GM18907 (cell line): ENCODE data around the gene ABCA7.

Experiments used
- ATAC-seq: cut with Tn5 transposase; IDR thresholded peaks from one replicate; pipeline ENCODE4 v1.9.1; 2021; ENCODE audit warnings: mild to moderate bottlenecking, moderate library complexity; ENCODE audit not compliant: unreplicated experiment

The ABCA7 gene

DNA sequence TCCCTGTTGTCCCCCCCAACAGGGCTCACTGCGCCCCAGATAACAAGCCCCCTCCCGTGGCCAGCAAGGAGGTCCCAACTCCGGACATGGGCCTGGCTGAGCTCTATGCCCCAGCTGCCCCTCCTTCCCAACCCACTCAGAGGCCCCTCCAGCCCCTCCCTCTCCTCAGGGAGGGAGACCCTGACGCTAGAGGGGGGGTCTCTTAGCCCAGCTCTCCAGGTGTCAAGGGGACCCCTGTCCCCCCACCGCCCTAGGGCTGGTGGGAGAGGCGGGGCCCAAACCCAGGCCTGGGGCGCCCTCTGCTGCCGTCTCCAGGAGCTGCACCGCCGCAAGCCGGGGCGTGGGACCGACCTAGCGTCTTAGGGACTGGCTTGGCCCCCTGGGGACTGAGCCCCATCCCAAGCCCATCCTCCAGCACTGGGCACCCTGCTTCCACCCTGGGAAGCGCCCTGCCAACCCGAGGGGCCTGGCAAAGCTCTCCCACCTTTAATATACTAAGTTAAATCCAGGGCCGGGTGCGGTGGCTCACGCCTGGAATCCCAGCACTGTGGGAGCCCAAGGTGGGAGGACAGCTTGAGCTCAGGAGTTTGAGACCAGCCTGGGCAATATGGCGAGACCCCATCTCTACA is 38.3 kb upstream of the ABCA7 start:
- ATAC-seq, result no peak

GRCh38 chr19:1002600-1002999 is 37.3 kb upstream of the ABCA7 start:
- ATAC-seq, result no peak

DNA sequence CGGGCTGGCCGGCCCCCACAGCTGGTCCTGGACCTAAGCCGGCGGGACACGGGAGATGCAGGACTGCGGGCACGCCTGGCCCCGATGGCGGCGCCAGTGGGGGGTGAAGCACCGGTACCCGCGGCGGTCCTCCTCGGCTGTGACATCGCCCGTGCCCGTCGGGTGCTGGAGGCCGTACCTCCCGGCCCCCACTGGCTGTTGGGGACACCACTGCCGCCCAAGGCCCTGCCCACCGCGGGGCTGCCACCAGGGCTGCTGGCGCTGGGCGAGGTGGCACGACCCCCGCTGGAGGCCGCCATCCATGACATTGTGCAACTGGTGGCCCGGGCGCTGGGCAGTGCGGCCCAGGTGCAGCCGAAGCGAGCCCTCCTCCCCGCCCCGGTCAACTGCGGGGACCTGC is 36.6 kb upstream of the ABCA7 start:
- ATAC-seq, result no peak

DNA sequence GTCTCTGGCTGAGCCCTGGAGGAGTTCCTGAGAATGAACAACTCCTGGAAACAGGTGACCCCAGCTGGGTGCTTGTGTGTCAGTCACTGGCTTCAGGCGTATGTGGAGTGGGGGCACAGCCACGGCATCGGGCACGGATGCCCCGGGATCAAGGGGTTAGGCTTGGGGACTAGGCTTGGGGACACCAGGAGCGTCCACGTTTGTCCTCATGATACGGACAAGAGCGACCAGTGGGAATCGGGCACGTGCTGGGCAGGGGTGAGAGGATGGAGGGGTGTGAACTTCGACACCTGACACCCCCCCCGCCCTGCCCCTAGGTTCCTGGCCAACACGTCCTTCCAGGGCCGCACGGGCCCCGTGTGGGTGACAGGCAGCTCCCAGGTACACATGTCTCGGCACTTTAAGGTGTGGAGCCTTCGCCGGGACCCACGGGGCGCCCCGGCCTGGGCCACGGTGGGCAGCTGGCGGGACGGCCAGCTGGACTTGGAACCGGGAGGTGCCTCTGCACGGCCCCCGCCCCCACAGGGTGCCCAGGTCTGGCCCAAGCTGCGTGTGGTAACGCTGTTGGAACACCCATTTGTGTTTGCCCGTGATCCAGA is 35.6 kb upstream of the ABCA7 start:
- no peak for ATAC-seq

DNA sequence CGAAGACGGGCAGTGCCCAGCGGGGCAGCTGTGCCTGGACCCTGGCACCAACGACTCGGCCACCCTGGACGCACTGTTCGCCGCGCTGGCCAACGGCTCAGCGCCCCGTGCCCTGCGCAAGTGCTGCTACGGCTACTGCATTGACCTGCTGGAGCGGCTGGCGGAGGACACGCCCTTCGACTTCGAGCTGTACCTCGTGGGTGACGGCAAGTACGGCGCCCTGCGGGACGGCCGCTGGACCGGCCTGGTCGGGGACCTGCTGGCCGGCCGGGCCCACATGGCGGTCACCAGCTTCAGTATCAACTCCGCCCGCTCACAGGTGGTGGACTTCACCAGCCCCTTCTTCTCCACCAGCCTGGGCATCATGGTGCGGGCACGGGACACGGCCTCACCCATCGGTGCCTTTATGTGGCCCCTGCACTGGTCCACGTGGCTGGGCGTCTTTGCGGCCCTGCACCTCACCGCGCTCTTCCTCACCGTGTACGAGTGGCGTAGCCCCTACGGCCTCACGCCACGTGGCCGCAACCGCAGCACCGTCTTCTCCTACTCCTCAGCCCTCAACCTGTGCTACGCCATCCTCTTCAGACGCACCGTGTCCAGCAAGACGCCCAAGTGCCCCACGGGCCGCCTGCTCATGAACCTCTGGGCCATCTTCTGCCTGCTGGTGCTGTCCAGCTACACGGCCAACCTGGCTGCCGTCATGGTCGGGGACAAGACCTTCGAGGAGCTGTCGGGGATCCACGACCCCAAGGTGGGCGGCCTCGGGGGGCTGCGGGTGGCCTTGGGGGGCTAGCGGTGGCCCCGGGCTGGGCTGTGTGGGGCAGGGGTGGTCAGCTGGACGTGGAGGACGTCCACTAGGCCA is 34.9 kb upstream of the ABCA7 start:
- ATAC-seq, result no peak

DNA sequence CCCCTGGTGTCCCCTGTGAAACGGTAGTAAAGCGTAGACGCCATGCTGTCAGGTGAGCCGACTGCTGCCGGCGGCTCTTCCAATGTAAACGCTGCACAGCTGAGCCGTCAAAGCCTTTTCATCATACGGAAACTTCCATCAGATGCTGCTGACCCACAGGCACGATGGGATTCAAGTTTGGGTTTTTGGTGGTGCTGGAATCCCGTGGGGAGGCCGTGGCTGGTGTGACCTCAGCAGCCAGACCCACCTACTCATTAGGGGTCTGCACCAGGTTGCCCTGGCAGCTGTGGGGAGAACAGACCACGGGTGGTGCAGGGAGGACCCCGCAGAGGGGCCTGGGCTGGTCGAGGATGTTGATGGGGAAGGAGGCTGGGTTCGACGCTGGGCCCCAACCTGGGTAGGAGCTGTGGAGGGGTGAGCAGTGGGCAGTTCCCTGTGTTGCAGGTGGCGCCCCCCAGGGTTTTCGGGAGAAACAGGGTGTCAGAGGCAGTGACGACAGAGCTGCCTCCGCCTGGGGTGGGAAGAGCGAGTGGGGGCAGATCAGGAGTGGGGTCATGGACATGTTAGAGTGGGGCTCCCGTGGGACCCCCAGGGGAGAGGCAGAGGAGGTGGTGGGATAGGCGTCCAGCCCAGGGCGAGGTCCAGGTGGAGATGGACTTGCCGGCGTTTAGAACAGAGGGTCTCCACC is 33.1 kb upstream of the ABCA7 start:
- ATAC-seq, result no peak

GRCh38 chr19:1007399-1008251 is 32.3 kb upstream of the ABCA7 start:
- ATAC-seq, result no peak

GRCh38 chr19:1008268-1009040 is 31.5 kb upstream of the ABCA7 start:
- no peak for ATAC-seq

DNA sequence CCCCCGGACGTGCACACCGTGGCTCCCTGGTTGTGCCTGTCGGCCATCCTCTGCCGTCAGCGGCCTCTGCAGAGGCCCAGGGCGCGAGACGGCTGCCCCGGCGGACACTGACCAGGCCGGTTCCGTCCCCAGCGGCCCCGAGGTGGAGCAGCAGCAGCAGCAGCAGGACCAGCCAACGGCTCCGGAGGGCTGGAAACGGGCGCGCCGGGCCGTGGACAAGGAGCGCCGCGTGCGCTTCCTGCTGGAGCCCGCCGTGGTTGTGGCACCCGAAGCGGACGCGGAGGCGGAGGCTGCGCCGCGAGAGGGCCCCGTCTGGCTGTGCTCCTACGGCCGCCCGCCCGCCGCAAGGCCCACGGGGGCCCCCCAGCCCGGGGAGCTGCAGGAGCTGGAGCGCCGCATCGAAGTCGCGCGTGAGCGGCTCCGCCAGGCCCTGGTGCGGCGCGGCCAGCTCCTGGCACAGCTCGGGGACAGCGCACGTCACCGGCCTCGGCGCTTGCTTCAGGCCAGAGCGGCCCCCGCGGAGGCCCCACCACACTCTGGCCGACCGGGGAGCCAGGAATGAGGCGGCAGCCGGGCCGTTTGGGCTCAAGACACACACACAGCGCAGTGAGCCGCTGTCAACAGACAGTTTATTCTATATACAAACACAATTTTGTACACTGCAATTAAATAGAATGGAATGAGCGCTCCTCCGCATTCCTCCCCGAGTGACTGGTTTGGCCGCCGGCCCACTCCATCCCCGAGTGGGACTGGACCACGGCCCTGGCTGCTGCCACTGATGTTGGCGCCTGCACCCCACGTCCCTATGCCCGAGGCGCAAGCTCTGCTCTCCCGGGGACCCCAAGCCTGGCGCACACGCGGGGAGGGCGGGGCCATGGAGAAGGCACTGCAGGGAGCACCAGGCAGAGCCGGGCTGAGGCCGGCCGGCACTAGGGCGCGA is 30.6 kb upstream of the ABCA7 start:
- no peak for ATAC-seq

DNA sequence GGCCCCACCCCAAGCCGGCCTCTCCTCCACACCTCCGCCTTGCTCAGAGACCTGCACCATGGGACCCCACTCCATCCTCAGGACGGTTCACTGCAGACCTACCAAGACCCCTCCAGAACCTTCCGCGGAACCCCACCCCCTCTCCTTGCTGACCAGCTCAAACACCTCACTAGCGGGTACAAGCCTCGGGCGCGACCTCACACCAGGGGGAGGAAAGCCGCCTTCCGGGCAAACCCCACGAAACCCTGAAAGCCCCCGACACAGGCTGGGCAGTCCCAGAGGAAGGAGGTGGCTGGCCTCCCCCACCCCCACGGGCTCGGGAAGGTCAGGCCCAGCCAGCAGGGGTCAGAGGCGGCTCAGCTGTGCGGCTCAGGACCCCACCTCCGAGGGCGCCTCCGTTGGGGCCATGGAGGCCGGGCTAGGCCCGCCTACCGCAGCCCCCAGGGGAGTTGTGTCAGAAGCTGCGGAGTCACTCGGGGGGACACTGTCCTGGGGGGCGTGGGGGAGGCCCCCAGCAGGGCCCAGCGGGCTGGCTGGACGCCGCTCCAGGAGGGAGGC is 29.8 kb upstream of the ABCA7 start:
- ATAC-seq, result no peak

DNA sequence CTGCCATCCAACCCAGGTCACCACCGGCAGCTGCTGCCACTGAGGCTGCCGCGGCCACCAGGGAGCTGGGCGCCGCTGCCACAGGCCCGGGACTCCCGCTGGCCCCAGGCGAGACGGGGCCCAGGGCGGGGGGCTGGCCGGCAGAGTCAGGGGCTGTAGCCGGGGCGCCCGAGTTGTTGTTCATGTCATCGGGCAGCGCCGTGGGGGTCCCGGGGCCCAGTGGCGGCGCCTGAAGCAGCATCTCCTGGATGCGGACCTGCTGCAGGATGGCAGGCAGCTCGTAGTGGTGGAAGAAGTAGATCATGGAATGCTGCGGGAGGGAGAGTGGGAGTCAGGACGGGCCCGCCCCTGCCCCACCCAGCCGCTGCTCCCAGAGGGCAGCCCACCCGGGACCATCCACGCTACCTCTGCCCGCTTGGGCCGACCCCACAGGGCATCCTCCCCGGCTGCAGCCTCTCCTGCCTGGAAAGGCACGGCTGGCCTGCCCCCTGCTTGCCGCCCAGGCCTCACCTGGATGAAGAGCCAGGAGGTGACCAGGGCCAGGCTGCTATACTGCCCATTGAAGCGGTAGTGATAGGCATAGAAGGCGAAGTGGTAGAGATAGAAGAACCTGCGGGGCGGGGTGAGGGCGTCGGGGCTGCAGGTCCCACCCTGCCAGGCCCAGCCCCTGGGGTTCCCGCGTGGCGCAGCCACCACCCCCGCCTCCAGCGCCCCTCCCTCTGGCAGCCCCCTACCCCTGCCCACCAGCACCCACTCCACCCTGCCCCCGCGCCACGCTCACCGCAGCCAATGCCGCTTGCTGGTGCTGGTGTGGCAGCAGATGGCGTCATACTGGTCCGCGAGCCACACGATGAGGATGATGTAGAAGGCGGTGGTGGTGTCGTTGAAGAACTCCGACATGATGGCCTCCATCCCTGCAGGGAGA is 29.1 kb upstream of the ABCA7 start:
- ATAC-seq, result no peak

DNA sequence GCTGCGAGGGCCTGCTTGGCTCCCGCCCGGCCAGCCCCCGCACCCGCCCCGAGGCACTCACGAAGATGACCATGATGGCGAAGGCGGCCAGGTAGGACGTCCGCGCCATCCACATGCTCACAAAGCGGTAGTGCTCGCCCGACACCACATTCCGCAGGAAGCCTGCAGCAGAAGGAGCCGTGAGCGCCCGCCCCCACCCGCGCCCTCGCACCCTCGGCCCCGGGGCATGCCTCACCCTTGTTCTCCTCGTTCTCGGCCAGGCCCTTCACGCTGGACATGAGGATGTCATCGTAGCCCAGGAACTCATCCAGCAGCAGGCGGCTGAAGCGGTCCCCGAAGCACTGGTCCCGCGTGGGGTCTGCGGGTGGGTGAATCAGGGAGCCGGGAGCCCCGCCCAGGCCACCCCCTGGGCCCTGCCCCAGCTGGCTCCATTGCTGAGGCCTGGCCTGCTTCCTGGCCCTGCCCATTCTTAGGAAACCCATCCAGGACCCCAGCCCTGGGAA is 28.0 kb upstream of the ABCA7 start:
- no peak for ATAC-seq

DNA sequence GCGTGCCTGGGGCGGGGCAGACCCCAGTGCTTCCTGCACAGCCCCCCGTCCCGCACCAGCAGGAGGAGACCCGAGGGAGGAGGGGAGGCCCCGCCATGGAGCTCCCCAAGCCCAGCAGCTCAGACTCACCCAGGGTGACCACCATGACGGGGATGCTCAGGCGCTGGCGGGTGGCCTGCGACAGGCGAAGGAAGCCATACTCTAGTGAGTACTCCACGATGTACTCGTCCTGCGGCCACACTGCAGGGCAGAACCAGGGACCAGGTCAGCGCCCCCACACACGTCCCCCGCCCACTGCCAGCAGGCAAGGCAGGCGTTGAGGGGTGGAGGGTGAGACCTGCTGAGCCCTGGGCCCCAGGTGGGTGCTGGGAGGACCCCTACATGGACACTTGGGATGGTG is 27.6 kb upstream of the ABCA7 start:
- ATAC-seq, result no peak

DNA sequence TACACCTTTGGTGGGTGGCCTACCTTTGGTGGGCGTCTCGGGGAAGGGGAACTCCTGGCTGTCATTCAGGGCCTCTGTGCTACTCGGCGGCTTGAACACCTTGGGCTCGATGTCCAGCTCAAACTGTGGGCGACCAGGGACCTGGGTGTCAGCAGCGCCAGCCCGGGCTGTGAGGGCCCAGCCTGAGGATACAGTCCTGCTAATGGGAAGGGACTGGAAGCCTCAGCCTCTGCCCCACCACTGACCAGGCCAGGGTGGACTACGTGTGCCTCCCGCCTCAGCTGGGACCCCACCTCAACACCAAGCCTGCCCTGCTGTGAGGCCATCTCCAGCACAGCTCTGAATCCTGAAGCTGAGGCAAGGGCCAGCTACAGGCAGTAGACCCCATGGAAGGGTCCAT is 26.7 kb upstream of the ABCA7 start:
- ATAC-seq, result no peak

GRCh38 chr19:1014161-1015060 is 25.5 kb upstream of the ABCA7 start:
- no peak for ATAC-seq

DNA sequence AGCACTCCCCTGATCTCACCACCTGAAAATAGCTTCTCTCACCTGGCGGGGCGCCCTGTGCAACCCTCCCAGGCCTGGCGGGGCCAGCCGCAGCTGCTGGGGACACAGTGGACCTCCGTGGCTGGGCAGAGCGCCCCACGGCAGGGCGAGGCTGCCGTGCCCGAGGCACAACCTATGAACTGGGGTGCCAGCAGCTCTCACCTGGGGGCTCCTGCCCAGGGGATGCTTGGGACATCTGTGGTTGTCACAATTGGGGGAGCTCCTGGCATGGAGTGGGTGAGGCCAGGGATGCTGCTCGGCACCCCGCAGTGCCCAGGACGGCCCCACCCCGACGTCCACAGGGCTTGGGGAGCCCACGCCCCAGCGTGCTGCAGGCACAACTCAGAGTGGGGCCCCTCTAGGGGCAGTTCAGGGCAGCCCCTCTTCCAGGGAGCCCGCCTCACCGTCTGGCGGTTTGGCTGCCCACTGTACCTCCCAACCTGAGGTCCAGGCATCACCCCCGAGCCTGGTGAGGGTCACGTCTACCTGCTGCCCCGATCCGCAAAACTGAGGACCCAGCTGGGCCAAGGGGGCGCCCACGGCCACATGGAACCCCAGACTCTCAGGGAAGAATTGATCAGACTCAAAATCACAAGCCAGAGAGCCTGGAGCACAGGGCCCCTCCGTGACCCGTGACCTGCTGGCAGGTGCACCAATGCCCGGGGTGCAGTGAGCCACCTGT is 24.7 kb upstream of the ABCA7 start:
- ATAC-seq, result no peak
